ENCODE data around the gene LRRN3. TPM values are rescaled to one million over a fixed set of nuclear protein-coding genes. Genes with fewer than 3 reads are reported as not detected.

The LRRN3 gene
- total RNA-seq, 1 experiment from 2014 or later = not detected

- Mint-ChIP-seq H3K27ac (ENCODE audit: low read depth, unreplicated experiment) (no peak overlapping the region), H3K27me3 (ENCODE audit: insufficient read depth, unreplicated experiment) (no peaks in the 10 kb centered on the region), H3K9me3 (ENCODE audit: unreplicated experiment) (peaks cover 6% of the 10 kb centered on the region), H3K4me3 (ENCODE audit: unreplicated experiment) (no peak overlapping the region), H3K36me3 (ENCODE audit: insufficient read depth, unreplicated experiment) (peaks cover 6% of the 10 kb centered on the region), H3K4me1 (ENCODE audit: insufficient read depth, unreplicated experiment) (peaks cover 13% of the 10 kb centered on the region)
- DNase-seq (ENCODE audit: unreplicated experiment) = no peak
- CTCF ChIA-PET = no interaction called here
- TF ChIP-seq, protein P1, sequence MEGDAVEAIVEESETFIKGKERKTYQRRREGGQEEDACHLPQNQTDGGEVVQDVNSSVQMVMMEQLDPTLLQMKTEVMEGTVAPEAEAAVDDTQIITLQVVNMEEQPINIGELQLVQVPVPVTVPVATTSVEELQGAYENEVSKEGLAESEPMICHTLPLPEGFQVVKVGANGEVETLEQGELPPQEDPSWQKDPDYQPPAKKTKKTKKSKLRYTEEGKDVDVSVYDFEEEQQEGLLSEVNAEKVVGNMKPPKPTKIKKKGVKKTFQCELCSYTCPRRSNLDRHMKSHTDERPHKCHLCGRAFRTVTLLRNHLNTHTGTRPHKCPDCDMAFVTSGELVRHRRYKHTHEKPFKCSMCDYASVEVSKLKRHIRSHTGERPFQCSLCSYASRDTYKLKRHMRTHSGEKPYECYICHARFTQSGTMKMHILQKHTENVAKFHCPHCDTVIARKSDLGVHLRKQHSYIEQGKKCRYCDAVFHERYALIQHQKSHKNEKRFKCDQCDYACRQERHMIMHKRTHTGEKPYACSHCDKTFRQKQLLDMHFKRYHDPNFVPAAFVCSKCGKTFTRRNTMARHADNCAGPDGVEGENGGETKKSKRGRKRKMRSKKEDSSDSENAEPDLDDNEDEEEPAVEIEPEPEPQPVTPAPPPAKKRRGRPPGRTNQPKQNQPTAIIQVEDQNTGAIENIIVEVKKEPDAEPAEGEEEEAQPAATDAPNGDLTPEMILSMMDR (IDR thresholded peaks at IDR 0.05; ENCODE audit: unreplicated experiment) = no peak
- intact Hi-C loops (cut with micrococcal nuclease) = no loop called here
- BruUV-seq (replicated peaks) = no TSS peak
- POLR2A ChIA-PET = no interaction called here
Measured at GRCh38 chr7:111162692-111163091, 71.8 kb downstream of the LRRN3 start.

GRCh38 chr7:111164442-111164841, 73.5 kb downstream of the LRRN3 start:
- Mint-ChIP-seq H3K9me3 (ENCODE audit: unreplicated experiment) (peaks cover 6% of the 10 kb centered on the region), H3K4me3 (ENCODE audit: unreplicated experiment) (no peak overlapping the region), H3K36me3 (ENCODE audit: insufficient read depth, unreplicated experiment) (peaks cover 6% of the 10 kb centered on the region), H3K27ac (ENCODE audit: low read depth, unreplicated experiment) (no peak overlapping the region), H3K4me1 (ENCODE audit: insufficient read depth, unreplicated experiment) (peaks cover 10% of the 10 kb centered on the region), H3K27me3 (ENCODE audit: insufficient read depth, unreplicated experiment) (no peaks in the 10 kb centered on the region)
- BruUV-seq (replicated peaks) = no TSS peak
- ChIA-PET CTCF (interaction anchor here (1.2 kb wide), 1 partner anchor 25 kb away, joined by 3 read pairs; no protein-coding TSS in a partner anchor), POLR2A (interaction anchor here (1.1 to 1.6 kb wide), 2 partner anchors 12 to 45 kb away, joined by 3 read pairs; no protein-coding TSS in a partner anchor)
- TF ChIP-seq, protein P1 (IDR thresholded peaks at IDR 0.05; ENCODE audit: unreplicated experiment) = no peak
- DNase-seq (ENCODE audit: unreplicated experiment) = no peak
- intact Hi-C loops (cut with micrococcal nuclease) = no loop called here

DNA sequence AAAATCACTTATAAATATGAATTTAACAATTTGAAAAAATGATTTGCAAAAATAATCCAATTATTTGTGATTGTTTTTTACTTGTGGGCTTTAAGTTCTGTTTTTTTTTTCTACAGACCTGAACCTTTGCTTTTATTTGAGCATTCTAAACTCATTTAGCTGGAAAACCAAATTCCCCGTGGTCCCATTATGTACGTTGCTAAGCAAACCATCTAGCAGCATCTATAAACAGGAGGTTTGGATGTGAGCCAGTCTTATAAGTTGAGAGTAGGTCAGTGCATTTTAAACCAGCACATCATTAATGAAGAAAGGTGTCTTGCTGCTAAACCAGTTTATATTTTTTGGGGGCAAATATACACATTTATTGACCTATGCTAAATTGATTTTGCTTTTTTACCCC, 77.3 kb downstream of the LRRN3 start:
- Mint-ChIP-seq H3K4me1 (ENCODE audit: insufficient read depth, unreplicated experiment) (peaks cover 9% of the 10 kb centered on the region), H3K9me3 (ENCODE audit: unreplicated experiment) (peaks cover 6% of the 10 kb centered on the region), H3K4me3 (ENCODE audit: unreplicated experiment) (no peak overlapping the region), H3K27ac (ENCODE audit: low read depth, unreplicated experiment) (no peak overlapping the region), H3K36me3 (ENCODE audit: insufficient read depth, unreplicated experiment) (peaks cover 6% of the 10 kb centered on the region), H3K27me3 (ENCODE audit: insufficient read depth, unreplicated experiment) (no peaks in the 10 kb centered on the region)
- CTCF ChIA-PET = interaction anchor here (0.6 to 0.7 kb wide), 3 partner anchors 10 to 195 kb away, joined by 3 read pairs; no protein-coding TSS in a partner anchor
- TF ChIP-seq, protein P1 (IDR thresholded peaks at IDR 0.05; ENCODE audit: unreplicated experiment) = no peak
- intact Hi-C loops (cut with micrococcal nuclease) = no loop called here
- no peak for DNase-seq (ENCODE audit: unreplicated experiment)
- no TSS peak for BruUV-seq (replicated peaks)
- POLR2A ChIA-PET = no interaction called here

GRCh38 chr7:111172564-111173257, 81.8 kb downstream of the LRRN3 start:
- H3K4me1 Mint-ChIP-seq (ENCODE audit: insufficient read depth, unreplicated experiment) = peaks cover 5% of the 10 kb centered on the region
- no peak for DNase-seq (ENCODE audit: unreplicated experiment)
- H3K4me3 Mint-ChIP-seq (ENCODE audit: unreplicated experiment) = no peak overlapping the region
- no peak overlapping the region for H3K27ac Mint-ChIP-seq (ENCODE audit: low read depth, unreplicated experiment)
- ChIA-PET POLR2A (no interaction called here), CTCF (no interaction called here)
- no peaks in the 10 kb centered on the region for H3K36me3 Mint-ChIP-seq (ENCODE audit: insufficient read depth, unreplicated experiment)
- TF ChIP-seq, protein P1 (IDR thresholded peaks at IDR 0.05; ENCODE audit: unreplicated experiment) = no peak
- no TSS peak for BruUV-seq (replicated peaks)
- intact Hi-C loops (cut with micrococcal nuclease) = no loop called here
- peaks cover 8% of the 10 kb centered on the region for H3K9me3 Mint-ChIP-seq (ENCODE audit: unreplicated experiment)
- H3K27me3 Mint-ChIP-seq (ENCODE audit: insufficient read depth, unreplicated experiment) = no peaks in the 10 kb centered on the region

Measured in MCF 10A (cell line).